ENCODE measurements around the gene MYO1B. TPM values are rescaled to one million over a fixed set of nuclear protein-coding genes. Genes with fewer than 3 reads are reported as not detected.
"Not testable (repeated sequence)": the region's sequence is repeated elsewhere in the genome, so short reads cannot be mapped to it uniquely, and the experiment has no call there.

Gene MYO1B
- total and polyA plus RNA-seq, 4 donors = 46.0 to 286 (median 88.1) TPM

- Histone ChIP-seq H3K9me3 (ENCODE audit: control insufficient read depth in 4 of 4, insufficient read depth in 3 of 4, low read length in 3 of 4) (no peaks in the 10 kb centered on the region), H3K9ac (ENCODE audit: insufficient read depth in 1 of 2, low read length in 2 of 2) (no peak overlapping the region), H3K4me1 (ENCODE audit: control insufficient read depth in 5 of 5, insufficient read depth in 5 of 5, low read length in 5 of 5) (no peaks in the 10 kb centered on the region), H3K36me3 (ENCODE audit: control insufficient read depth in 4 of 4, insufficient read depth in 4 of 4, low read length in 4 of 4) (no peaks in the 10 kb centered on the region), H3K27me3 (ENCODE audit: control insufficient read depth in 3 of 3, insufficient read depth in 3 of 3, low read length in 2 of 3) (no peaks in the 10 kb centered on the region), H3K4me3 (no peak overlapping the region), H3K27ac (ENCODE audit: low read depth in 1 of 2, low read length in 1 of 2) (no peak overlapping the region)
- no peak for TF ChIP-seq CTCF (IDR thresholded peaks at IDR 0.05; ENCODE audit: control extremely low read depth, extremely low read depth)
- DNase-seq = no peak
- no peak for ATAC-seq (ENCODE audit: insufficient read depth, low FRiP score)
- 87 to 95% methylated on average over 6 of the region's 6 CpGs for WGBS, 2 donors
Measured at GRCh38 chr2:191453761-191454160, 208.6 kb downstream of the MYO1B start.

- not testable (repeated sequence) for ATAC-seq (ENCODE audit: insufficient read depth, low FRiP score); H3K9ac ChIP-seq (ENCODE audit: insufficient read depth in 1 of 2, low read length in 2 of 2); H3K27me3 ChIP-seq (ENCODE audit: control insufficient read depth in 3 of 3, insufficient read depth in 3 of 3, low read length in 2 of 3); H3K4me3 ChIP-seq; H3K36me3 ChIP-seq (ENCODE audit: control insufficient read depth in 4 of 4, insufficient read depth in 4 of 4, low read length in 4 of 4); H3K4me1 ChIP-seq (ENCODE audit: control insufficient read depth in 5 of 5, insufficient read depth in 5 of 5, low read length in 5 of 5); DNase-seq; H3K27ac ChIP-seq (ENCODE audit: low read depth in 1 of 2, low read length in 1 of 2); H3K9me3 ChIP-seq (ENCODE audit: control insufficient read depth in 4 of 4, insufficient read depth in 3 of 4, low read length in 3 of 4)
- WGBS, 2 donors = 97 to 100% methylated on average over 6 to 7 of the region's 12 CpGs
Measured at GRCh38 chr2:191456506-191456905, 211.3 kb downstream of the MYO1B start.

- no peak overlapping the region for H3K9ac ChIP-seq (ENCODE audit: insufficient read depth in 1 of 2, low read length in 2 of 2)
- no peaks in the 10 kb centered on the region for H3K36me3 ChIP-seq (ENCODE audit: control insufficient read depth in 4 of 4, insufficient read depth in 4 of 4, low read length in 4 of 4)
- H3K27me3 ChIP-seq (ENCODE audit: control insufficient read depth in 3 of 3, insufficient read depth in 3 of 3, low read length in 2 of 3) = no peaks in the 10 kb centered on the region
- ATAC-seq (ENCODE audit: insufficient read depth, low FRiP score) (no peak), DNase-seq (no peak)
- H3K9me3 ChIP-seq (ENCODE audit: control insufficient read depth in 4 of 4, insufficient read depth in 3 of 4, low read length in 3 of 4) = peaks cover 0 to 3% (median 0%) of the 10 kb centered on the region in 4 donors
- no peaks in the 10 kb centered on the region for H3K4me1 ChIP-seq (ENCODE audit: control insufficient read depth in 5 of 5, insufficient read depth in 5 of 5, low read length in 5 of 5)
- no peak overlapping the region for H3K4me3 ChIP-seq
- no peak for TF ChIP-seq CTCF (IDR thresholded peaks at IDR 0.05; ENCODE audit: control extremely low read depth, extremely low read depth)
- no peak overlapping the region for H3K27ac ChIP-seq (ENCODE audit: low read depth in 1 of 2, low read length in 1 of 2)
Measured at GRCh38 chr2:191459158-191459557, 214.0 kb downstream of the MYO1B start.

GRCh38 chr2:191462370-191462769, 217.2 kb downstream of the MYO1B start:
- 81 to 83% methylated on average over 3 of the region's 3 CpGs for WGBS, 2 donors
- Histone ChIP-seq H3K9ac (ENCODE audit: insufficient read depth in 1 of 2, low read length in 2 of 2) (no peak overlapping the region), H3K4me1 (ENCODE audit: control insufficient read depth in 5 of 5, insufficient read depth in 5 of 5, low read length in 5 of 5) (peaks cover 0 to 4% (median 0%) of the 10 kb centered on the region in 5 donors), H3K27me3 (ENCODE audit: control insufficient read depth in 3 of 3, insufficient read depth in 3 of 3, low read length in 2 of 3) (no peaks in the 10 kb centered on the region), H3K27ac (ENCODE audit: low read depth in 1 of 2, low read length in 1 of 2) (no peak overlapping the region), H3K4me3 (no peak overlapping the region), H3K9me3 (ENCODE audit: control insufficient read depth in 4 of 4, insufficient read depth in 3 of 4, low read length in 3 of 4) (peaks cover 0 to 3% (median 0%) of the 10 kb centered on the region in 4 donors), H3K36me3 (ENCODE audit: control insufficient read depth in 4 of 4, insufficient read depth in 4 of 4, low read length in 4 of 4) (no peaks in the 10 kb centered on the region)
- TF ChIP-seq CTCF (IDR thresholded peaks at IDR 0.05; ENCODE audit: control extremely low read depth, extremely low read depth) = no peak
- ATAC-seq (ENCODE audit: insufficient read depth, low FRiP score) = no peak
- no peak for DNase-seq
